GM13976 (cell line): ENCODE measurements around the gene STXBP5.
A peak's percentile ranks its signal among the peaks of the same experiment; 100 is the strongest.

Experiments
- DNase-seq: peaks from one replicate; pipeline ENCODE4 v3.0.0; 2012; ENCODE audit warnings: low spot score
- CTCF ChIP-seq: IDR thresholded peaks from 2 replicates; pipeline ENCODE4 v1.5.1; 2012; ENCODE audit warnings: borderline replicate concordance, mild to moderate bottlenecking; ENCODE audit not compliant: insufficient read depth; ENCODE audit errors: extremely low read depth, missing control alignments, control extremely low read depth
- in situ Hi-C: fragments of 300-500 bp; cut with MboI; formaldehyde crosslinking; loops from one replicate; pipeline ENCODE4 v1.12.0; 2022; ENCODE audit warnings: low sequenced_read_pairs, mixed read lengths, inconsistent platforms; ENCODE audit not compliant: unreplicated experiment

Gene STXBP5

GRCh38 chr6:147204060-147204785 is at the start of gene STXBP5:
STXBP5 (plus strand) TSS chr6:147204417; CDS start chr6:147204533, 116 bp downstream.
- DNase-seq, result peak; percentile 64
- no peak for TF ChIP-seq CTCF
- in situ Hi-C loops, result no loop called here

- DNase-seq, result no peak
- no peak for TF ChIP-seq CTCF
- in situ Hi-C loops, result no loop called here
These were observed 49.8 kb upstream of the STXBP5 start for GRCh38 chr6:147154454-147154853.

GRCh38 chr6:147156218-147156617 is 48.0 kb upstream of the STXBP5 start:
- no peak for TF ChIP-seq CTCF
- in situ Hi-C loops, result no loop called here
- no peak for DNase-seq

- TF ChIP-seq CTCF, result no peak
- in situ Hi-C loops, result no loop called here
- no peak for DNase-seq
These were observed 47.3 kb upstream of the STXBP5 start for GRCh38 chr6:147156799-147157382.

GRCh38 chr6:147157930-147158329 is 46.3 kb upstream of the STXBP5 start:
- DNase-seq, result no peak
- no peak for TF ChIP-seq CTCF
- in situ Hi-C loops, result no loop called here

GRCh38 chr6:147158881-147159280 is 45.3 kb upstream of the STXBP5 start:
- TF ChIP-seq CTCF, result no peak
- in situ Hi-C loops, result no loop called here
- no peak for DNase-seq
